Lower leg skin (tissue), 3 donors: ENCODE results near the gene DLG2.

Source experiments
- POLR2A ChIP-seq, 2 donors: fragments of 450-650 bp; IDR thresholded peaks; one replicate each; pipeline ENCODE4 v1.6.1; 2016 to 2017; ENCODE audit warnings: antibody characterized with exemption in 2 of 2, mild to moderate bottlenecking in 1 of 2, moderate library complexity in 1 of 2
- TF ChIP-seq, protein P1 (sequence below), 3 donors: fragments of 450-650 bp; IDR thresholded peaks; one replicate each; pipeline ENCODE4 v1.5.1; 2016; ENCODE audit warnings: antibody characterized with exemption in 3 of 3, mild to moderate bottlenecking in 3 of 3, moderate library complexity in 2 of 3

- TF ChIP-seq, protein P1, sequence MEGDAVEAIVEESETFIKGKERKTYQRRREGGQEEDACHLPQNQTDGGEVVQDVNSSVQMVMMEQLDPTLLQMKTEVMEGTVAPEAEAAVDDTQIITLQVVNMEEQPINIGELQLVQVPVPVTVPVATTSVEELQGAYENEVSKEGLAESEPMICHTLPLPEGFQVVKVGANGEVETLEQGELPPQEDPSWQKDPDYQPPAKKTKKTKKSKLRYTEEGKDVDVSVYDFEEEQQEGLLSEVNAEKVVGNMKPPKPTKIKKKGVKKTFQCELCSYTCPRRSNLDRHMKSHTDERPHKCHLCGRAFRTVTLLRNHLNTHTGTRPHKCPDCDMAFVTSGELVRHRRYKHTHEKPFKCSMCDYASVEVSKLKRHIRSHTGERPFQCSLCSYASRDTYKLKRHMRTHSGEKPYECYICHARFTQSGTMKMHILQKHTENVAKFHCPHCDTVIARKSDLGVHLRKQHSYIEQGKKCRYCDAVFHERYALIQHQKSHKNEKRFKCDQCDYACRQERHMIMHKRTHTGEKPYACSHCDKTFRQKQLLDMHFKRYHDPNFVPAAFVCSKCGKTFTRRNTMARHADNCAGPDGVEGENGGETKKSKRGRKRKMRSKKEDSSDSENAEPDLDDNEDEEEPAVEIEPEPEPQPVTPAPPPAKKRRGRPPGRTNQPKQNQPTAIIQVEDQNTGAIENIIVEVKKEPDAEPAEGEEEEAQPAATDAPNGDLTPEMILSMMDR (IDR thresholded peaks at IDR 0.05), result no peak
- TF ChIP-seq POLR2A (IDR thresholded peaks at IDR 0.05), result no peak
Observed at GRCh38 chr11:84930863-84931262, 696.3 kb downstream of the DLG2 start.
